ENCODE data around the gene PSME1. TPM values are rescaled to one million over a fixed set of nuclear protein-coding genes. Genes with fewer than 3 reads are reported as not detected.

The PSME1 gene
- total RNA-seq, 8 experiments from 2014 or later, result 40.1 to 318 (median 102) TPM

DNA sequence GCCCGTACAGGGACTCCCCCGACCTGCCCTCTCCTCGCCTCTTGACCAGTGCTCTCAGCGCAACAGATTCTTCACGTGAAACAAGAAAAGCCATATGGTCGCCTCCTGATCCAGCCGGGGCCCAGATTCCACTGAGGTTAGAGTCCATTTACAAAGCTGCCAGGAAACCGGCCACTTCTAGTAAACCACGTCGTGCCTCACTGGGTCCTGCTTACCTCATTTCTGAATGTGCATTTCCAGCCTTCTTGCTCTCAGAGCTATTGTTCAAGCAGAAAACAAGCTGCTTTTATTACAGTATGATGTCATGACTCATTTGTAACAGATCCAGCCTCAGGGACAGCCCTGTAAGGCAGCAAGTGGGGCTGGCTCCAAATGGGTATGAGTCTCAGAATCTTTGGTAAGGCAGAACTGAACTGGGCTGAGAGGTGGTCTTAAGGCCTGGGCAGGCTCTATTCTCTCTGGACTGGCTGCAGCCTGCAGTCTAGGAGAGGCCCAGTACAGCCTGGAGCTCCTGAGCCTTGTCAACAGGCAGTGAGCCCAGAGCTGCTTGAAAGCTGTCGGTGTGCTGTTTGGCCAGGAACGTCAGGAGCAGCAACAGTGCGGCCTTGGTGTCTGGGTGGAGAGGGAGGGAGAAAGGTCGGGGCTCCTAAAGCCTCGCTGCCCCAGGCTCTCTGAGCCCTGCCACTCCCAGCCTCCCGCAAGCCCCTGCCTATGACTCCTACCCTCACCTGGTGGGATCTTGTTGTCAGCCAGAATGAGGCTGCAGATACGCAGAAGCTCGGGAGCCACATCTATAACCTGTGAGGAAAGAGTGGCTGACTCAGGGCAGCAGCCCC, 44.2 kb downstream of the PSME1 start:
- ATAC-seq (replicated peaks in 6 of 8), result peak; percentile 43 to 89 (median 86)
- Histone ChIP-seq H3K4me3 (no peak overlapping the region), H3K27ac (peak overlapping the region; percentile 87 to 89), H3K4me1 (replicated peaks in 1 of 2) (peaks cover 19 to 23% of the 10 kb centered on the region in 2 donors)
- 60 to 100% (median 72%) methylated on average over 1 to 5 of the region's 18 CpGs; no CpG with 5 or more reads in 4 of the 10 experiments for WGBS, 10 experiments
- in situ Hi-C loops (cut with MboI; ENCODE audit: low pct_unique_long_range_greater_than_20kb in 2 of 9, low sequenced_read_pairs in 9 of 9, unreplicated experiment in 9 of 9), result no loop called here

DNA sequence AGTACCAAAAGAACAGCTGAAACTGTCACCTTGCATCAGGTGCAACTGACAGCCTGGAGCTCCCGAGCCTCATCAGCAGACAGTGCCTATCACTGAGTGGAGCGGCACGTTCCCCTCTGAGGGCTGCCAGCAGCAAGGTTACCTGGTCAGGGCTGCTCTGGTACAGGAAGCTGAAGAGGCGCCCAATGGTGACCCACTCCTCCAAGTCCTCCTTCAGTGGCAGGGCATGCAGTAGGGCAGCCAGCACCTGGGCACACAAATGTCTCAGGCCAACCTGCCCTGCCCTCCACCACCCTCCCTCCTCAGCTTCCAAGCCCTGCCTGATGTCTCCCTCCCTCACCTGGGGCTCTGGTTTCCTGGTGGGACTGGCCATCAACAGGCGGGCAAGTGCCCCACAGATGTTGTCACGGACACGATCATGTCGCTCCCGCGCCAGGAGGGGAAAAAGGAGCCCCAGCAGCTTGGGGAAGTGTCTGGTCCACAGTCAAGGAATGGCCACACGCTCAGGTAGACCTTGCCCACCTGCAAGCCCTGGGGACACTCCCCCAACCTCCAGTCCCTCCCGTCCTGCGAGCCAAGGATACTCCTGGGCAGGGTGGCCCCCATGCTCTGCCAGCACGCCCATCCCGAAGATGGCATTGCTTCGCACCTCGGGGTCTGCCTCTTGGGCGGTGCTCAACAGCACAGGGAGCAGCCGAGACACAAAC, 45.5 kb downstream of the PSME1 start:
- 73 to 100% (median 98%) methylated on average over 1 to 8 of the region's 19 CpGs; no CpG with 5 or more reads in 5 of the 10 experiments for WGBS, 10 experiments
- Histone ChIP-seq H3K4me3 (no peak overlapping the region), H3K4me1 (replicated peaks in 1 of 2) (peaks cover 19 to 23% of the 10 kb centered on the region in 2 donors), H3K27ac (no peak overlapping the region)
- no peak for ATAC-seq (replicated peaks in 6 of 8)
- in situ Hi-C loops (cut with MboI; ENCODE audit: low pct_unique_long_range_greater_than_20kb in 2 of 9, low sequenced_read_pairs in 9 of 9, unreplicated experiment in 9 of 9), result no loop called here

DNA sequence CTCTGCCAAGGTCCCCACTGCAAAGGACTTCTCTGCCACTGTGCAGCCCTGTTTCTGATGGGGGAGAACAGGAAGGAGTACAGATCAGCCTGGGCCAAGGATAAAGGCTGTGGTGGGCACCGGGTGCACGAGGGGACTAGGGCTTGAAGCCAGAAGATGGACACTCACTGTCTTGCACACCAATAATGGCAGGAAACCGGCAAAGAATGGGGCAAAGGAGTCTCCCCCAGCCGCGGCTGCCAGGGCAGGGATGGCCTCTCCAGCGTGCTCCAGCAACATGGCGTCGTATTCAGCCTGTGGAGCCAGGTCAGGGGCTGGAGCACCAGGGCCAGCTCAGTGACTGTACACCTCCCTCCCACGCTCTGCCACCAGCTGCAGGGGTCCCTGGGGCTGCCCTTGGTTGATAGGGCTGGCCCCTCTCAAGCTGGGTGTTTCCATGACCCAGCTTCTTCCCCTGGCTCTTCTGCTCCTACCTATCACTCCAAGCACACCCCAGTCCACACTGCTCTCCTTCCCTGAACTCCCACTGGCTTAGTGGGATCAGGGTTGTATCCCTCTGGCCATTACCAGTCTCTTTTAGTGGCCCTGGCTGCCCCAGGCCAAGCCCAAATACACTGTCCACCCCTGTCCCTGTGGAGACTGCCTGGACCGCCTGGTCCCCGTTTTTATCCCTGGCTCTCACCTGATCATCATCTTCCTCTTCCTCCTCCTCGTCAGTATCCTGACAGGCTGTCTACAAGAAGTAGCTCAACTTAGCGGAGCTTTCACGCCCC, 46.3 kb downstream of the PSME1 start:
- peaks cover 19 to 25% of the 10 kb centered on the region in 2 donors for H3K4me1 ChIP-seq (replicated peaks in 1 of 2)
- no peak overlapping the region for H3K4me3 ChIP-seq
- no peak overlapping the region for H3K27ac ChIP-seq
- WGBS, 10 experiments, result 80 to 100% (median 91%) methylated on average over 1 to 9 of the region's 14 CpGs; no CpG with 5 or more reads in 2 of the 10 experiments
- in situ Hi-C loops (cut with MboI; ENCODE audit: low pct_unique_long_range_greater_than_20kb in 2 of 9, low sequenced_read_pairs in 9 of 9, unreplicated experiment in 9 of 9), result no loop called here
- no peak for ATAC-seq (replicated peaks in 6 of 8)

DNA sequence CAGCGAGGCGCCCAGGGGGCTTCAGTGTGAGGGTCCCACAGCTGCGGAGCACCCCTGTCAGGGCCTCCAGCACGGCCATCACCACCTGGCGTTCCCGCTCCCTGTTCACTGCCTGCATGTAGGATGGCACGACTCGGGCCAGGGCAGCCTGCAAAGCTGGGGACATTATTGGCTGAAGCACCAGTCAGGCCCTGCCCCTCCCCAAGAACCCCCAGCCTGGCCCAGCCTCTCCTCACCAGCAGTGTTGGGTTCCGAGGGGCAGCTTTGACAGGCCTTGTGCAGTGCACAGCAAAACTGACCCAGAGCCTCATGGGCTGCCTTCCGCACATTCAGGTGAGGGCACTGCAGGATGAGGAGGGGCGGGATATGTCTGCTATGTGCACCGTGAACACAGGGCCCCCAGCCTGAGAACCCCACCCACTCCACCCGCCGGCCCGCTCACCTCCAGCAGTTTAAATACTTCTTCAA, 47.1 kb downstream of the PSME1 start:
- whole genome bisulfite sequencing, 10 experiments, result 89 to 93% (median 90%) methylated on average over 2 to 5 of the region's 15 CpGs; no CpG with 5 or more reads in 7 of the 10 experiments
- ATAC-seq (replicated peaks in 6 of 8), result no peak
- H3K27ac ChIP-seq, result no peak overlapping the region
- H3K4me1 ChIP-seq (replicated peaks in 1 of 2), result peaks cover 24 to 30% of the 10 kb centered on the region in 2 donors
- in situ Hi-C loops (cut with MboI; ENCODE audit: low pct_unique_long_range_greater_than_20kb in 2 of 9, low sequenced_read_pairs in 9 of 9, unreplicated experiment in 9 of 9), result no loop called here
- no peak overlapping the region for H3K4me3 ChIP-seq

DNA sequence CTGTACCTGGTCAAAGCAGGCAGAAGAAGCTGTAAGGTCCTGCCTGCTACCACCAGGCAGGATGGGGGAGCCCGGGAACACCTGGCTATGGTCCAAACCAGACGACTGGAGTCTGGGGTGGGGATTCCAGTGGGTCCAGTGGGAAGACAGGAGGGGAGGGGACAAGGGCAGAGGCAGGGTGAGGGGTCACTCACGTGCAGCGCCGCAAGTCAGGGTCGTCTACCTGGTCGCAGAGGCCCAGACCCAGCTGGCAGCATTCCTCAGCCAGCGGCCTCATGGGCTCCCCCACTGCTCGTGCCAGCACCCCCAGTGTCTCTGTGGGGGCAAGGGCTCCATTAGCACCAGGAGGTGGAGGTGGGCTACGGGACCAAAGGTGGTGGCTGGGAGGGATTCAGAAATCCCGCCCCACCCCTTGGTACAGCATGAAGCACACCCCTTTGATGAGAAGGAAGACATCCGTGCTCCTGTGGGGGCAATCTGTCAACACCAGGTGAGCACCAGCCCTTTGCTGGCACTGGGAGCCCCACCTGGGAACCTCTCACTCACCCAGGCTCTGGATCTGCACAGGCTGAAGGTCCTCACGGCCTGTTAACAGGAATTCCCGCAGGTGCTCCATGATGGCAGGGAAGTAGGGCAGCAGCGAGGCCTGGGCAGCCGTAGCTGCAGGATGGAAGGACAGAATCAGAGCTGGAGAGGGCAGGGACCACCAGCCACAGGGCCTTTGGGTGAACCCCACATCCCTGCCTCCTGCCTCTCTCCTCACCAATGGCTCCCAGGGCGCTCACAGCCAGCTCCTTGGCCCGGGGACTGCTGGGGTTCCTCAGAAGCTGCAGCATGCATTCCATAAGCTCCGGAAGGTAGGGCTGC, 48.3 kb downstream of the PSME1 start:
- in situ Hi-C loops (cut with MboI; ENCODE audit: low pct_unique_long_range_greater_than_20kb in 2 of 9, low sequenced_read_pairs in 9 of 9, unreplicated experiment in 9 of 9), result no loop called here
- no peak for ATAC-seq (replicated peaks in 6 of 8)
- peaks cover 22 to 32% of the 10 kb centered on the region in 2 donors for H3K4me1 ChIP-seq (replicated peaks in 1 of 2)

DNA sequence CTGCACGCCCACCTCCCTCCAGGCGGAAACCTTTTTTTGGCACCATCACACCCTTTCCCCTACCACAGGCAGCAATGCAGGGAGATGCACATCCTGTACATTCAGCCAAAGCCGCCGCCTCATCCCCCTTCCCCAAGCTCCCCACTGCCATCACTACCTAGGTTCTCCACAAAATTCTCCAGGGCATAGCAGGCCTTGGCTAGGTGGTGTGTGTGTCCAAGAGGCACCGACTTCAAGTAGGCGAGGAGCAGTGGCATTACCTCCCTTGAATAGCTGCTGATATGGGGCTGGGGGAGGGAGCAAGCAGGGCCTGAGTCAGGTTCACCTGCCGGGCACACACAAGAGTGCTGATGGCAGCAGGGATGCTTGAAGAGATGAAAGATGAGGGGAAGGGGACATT, 49.0 kb downstream of the PSME1 start:
- WGBS, 10 experiments, result 90 to 100% (median 100%) methylated on average over 1 to 3 of the region's 7 CpGs; no CpG with 5 or more reads in 3 of the 10 experiments
- Histone ChIP-seq H3K4me1 (replicated peaks in 1 of 2) (peaks cover 19 to 27% of the 10 kb centered on the region in 2 donors), H3K4me3 (no peak overlapping the region), H3K27ac (no peak overlapping the region)
- in situ Hi-C loops (cut with MboI; ENCODE audit: low pct_unique_long_range_greater_than_20kb in 2 of 9, low sequenced_read_pairs in 9 of 9, unreplicated experiment in 9 of 9), result no loop called here
- no peak for ATAC-seq (replicated peaks in 6 of 8)

More for the DNA sequence above, 48.3 kb downstream of the PSME1 start:
- WGBS, 10 experiments, result 83 to 100% (median 89%) methylated on average over 1 to 5 of the region's 19 CpGs; no CpG with 5 or more reads in 6 of the 10 experiments
- H3K27ac ChIP-seq, result no peak overlapping the region
- H3K4me3 ChIP-seq, result no peak overlapping the region

DNA sequence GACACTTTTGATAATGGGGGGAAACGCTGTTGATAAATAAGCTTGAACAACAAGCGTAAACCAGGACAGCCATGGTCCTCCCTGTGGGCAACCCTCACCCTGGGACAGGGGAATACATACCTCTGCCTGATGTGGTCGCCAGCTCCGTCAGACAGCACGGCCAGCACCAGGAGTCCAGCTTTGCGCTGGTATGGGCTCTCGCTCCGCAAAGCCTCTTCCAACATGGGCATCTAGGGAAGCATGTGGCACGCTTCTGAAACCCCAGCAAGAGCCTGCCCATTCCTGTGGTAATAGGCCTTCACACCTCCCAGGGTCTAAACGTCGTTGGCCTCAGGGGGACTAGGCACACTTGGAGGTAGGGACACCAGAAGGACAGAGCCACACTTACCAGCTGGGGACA, 49.7 kb downstream of the PSME1 start:
- Histone ChIP-seq H3K27ac (no peak overlapping the region), H3K4me3 (no peak overlapping the region), H3K4me1 (replicated peaks in 1 of 2) (peaks cover 12 to 20% of the 10 kb centered on the region in 2 donors)
- ATAC-seq (replicated peaks in 6 of 8), result no peak
- in situ Hi-C loops (cut with MboI; ENCODE audit: low pct_unique_long_range_greater_than_20kb in 2 of 9, low sequenced_read_pairs in 9 of 9, unreplicated experiment in 9 of 9), result no loop called here
- WGBS, 10 experiments, result 87 to 100% (median 97%) methylated on average over 1 to 5 of the region's 11 CpGs; no CpG with 5 or more reads in 4 of the 10 experiments

DNA sequence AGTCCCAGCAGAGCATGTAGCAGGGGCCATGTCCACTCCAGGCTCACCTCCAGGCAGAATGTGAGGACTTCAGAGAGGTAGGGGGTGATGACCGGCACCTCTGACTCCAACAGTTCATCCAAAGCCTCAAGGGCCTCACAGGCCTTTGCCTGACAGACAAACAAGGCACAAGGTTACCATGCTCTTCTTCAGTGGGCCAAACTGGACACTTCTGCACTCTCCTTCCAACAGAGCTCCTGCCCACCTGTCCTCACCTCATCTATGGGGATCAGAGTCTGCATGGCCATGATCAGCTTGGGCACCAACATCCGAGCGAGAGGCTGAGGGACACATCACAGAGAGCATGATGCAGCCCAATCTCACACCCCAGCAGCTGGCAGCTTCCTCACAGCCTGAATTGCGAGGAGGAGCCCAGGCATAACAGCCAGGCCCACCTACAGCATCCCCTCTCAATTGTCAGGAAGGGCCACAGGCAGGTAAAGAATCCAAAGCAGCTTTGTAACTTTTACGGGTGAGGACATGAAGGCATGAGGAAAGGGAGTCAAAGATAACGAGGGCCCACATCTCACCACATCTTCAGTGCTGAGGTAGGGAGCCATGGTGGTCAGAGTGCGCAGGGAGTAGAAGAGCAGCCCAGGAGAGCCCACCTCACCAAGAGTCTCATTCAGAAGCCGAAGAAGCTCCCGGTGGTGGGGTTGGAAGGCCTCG, 51.0 kb downstream of the PSME1 start:
- WGBS, 10 experiments, result 82 to 97% (median 92%) methylated on average over 4 to 7 of the region's 10 CpGs; no CpG with 5 or more reads in 6 of the 10 experiments
- in situ Hi-C loops (cut with MboI; ENCODE audit: low pct_unique_long_range_greater_than_20kb in 2 of 9, low sequenced_read_pairs in 9 of 9, unreplicated experiment in 9 of 9), result no loop called here
- peak overlapping the region in 1 of 5 donors; percentile 87 for H3K4me3 ChIP-seq

DNA sequence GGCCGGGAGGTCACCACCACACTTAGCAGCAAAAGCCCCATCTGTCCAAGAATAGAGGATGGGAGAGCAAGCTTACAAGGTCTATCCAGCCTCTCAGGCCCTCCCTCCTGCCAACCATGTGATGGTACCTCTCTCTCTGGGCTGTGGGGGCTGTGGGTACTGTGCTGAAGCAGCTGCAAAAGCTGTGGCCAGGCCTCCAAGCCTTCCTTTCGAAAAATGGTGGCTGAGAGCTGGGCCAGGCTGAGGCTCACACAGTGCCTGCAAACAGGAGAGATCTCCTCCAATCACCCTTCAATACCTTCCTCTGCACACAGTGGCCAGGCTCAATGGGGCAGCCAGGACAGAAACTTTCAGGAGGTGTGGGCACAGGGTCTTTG, 51.5 kb downstream of the PSME1 start:
- WGBS, 10 experiments, result 94% methylated on average over 2 of the region's 2 CpGs; no CpG with 5 or more reads in 9 of the 10 experiments
- Histone ChIP-seq H3K4me3 (peak overlapping the region in 4 of 5 donors; percentile 57 to 87 (median 69)), H3K27ac (no peak overlapping the region), H3K4me1 (replicated peaks in 1 of 2) (peaks cover 11 to 14% of the 10 kb centered on the region in 2 donors)
- in situ Hi-C loops (cut with MboI; ENCODE audit: low pct_unique_long_range_greater_than_20kb in 2 of 9, low sequenced_read_pairs in 9 of 9, unreplicated experiment in 9 of 9), result no loop called here
- no peak for ATAC-seq (replicated peaks in 6 of 8)

More for the DNA sequence above, 51.0 kb downstream of the PSME1 start:
- no peak for ATAC-seq (replicated peaks in 6 of 8)
- Histone ChIP-seq H3K27ac (no peak overlapping the region), H3K4me1 (replicated peaks in 1 of 2) (peaks cover 11 to 14% of the 10 kb centered on the region in 2 donors)
